ENCODE results near the gene IL19. TPM values are rescaled to one million over a fixed set of nuclear protein-coding genes. Genes with fewer than 3 reads are reported as not detected.

The IL19 gene
- total and polyA plus RNA-seq, 4 donors, result not detected

DNA sequence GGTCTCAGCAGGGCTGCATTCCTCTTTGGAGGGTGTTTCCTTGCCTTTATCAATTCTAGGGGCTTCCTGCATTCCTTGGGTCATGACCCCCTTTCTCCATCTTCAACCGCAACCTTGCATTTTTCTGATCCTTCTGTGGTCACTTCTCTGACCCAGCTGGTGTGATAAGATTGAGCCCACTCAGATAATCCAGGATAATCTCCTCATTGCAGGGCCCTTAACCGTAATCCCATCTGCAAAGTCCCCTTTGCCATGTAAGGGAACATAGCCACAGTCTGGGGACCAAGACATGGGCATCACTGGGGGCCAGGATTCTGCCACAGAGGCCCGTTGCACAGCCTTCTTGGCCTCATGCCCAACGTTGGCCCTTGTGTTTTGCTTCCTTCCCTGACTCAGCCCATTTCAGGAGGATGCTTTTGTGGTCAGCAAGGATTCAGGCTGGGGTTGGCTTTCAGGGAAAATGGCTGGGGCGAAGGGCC lies 35.0 kb upstream of the IL19 start (continued):
- TF ChIP-seq, protein P1, sequence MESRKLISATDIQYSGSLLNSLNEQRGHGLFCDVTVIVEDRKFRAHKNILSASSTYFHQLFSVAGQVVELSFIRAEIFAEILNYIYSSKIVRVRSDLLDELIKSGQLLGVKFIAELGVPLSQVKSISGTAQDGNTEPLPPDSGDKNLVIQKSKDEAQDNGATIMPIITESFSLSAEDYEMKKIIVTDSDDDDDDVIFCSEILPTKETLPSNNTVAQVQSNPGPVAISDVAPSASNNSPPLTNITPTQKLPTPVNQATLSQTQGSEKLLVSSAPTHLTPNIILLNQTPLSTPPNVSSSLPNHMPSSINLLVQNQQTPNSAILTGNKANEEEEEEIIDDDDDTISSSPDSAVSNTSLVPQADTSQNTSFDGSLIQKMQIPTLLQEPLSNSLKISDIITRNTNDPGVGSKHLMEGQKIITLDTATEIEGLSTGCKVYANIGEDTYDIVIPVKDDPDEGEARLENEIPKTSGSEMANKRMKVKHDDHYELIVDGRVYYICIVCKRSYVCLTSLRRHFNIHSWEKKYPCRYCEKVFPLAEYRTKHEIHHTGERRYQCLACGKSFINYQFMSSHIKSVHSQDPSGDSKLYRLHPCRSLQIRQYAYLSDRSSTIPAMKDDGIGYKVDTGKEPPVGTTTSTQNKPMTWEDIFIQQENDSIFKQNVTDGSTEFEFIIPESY (IDR thresholded peaks at IDR 0.05), result no peak
- TF ChIP-seq, protein P2, sequence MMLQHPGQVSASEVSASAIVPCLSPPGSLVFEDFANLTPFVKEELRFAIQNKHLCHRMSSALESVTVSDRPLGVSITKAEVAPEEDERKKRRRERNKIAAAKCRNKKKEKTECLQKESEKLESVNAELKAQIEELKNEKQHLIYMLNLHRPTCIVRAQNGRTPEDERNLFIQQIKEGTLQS (IDR thresholded peaks at IDR 0.05), result no peak
- TF ChIP-seq RAD21 (IDR thresholded peaks at IDR 0.05) (no peak), RXRA (IDR thresholded peaks at IDR 0.05) (no peak)

DNA sequence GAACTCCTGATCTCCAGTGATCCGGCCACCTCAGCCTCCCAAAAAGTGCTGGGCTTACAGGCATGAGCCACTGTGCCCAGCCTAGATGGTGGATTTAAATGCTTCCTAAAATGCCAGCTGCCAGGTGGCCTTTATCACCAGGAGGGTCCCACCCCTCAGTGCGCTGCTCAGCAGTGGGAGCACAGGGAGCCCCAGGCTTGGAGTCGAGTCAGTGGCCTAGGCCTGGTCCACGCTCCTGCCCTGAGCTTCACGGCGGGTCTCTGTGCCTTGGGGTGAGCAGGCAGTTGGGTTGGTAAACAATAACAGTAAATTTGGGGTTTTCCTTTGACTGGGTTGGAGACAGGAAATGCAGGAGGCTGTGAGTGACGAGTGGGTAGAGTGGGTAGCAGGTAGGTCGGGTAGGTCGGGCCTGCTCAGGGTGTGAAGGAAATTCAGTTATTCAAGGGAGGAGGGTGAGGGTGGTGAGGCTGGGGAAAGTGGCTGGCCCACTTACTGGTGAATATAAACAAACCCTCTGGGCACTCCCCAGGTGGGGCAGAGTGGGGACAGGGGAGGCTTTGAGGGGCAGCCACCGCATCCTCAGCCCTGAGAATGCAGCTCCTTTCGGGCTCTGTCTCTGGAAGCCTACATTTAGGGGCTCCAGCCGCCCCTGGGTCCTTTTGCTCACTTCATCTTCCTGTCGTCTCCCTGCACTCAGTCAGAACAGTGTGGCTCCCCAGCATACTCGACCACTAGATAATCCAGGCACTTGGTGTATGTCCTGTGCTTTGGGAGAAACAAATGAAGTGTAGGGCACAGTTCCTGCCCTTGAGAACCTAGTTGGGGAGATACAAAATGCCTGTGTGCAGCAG lies 33.5 kb upstream of the IL19 start:
- TF ChIP-seq SP1 (IDR thresholded peaks at IDR 0.05) (no peak), YY1 (IDR thresholded peaks at IDR 0.05) (no peak), JUND (IDR thresholded peaks at IDR 0.05) (no peak), FOXA2 (IDR thresholded peaks at IDR 0.05) (no peak), FOXA1 (IDR thresholded peaks at IDR 0.05) (no peak)
- TF ChIP-seq, protein P2 (IDR thresholded peaks at IDR 0.05), result no peak
- TF ChIP-seq, protein P1 (IDR thresholded peaks at IDR 0.05), result no peak
- Histone ChIP-seq H3K27me3 (ENCODE audit: control insufficient read depth in 4 of 4, insufficient read depth in 4 of 4, low read length in 3 of 4) (no peaks in the 10 kb centered on the region), H3K4me3 (ENCODE audit: low read depth in 1 of 3, low read length in 3 of 3) (no peak overlapping the region), H3K36me3 (ENCODE audit: control insufficient read depth in 4 of 4, insufficient read depth in 3 of 4, low read depth in 1 of 4, low read length in 3 of 4) (peaks cover 4 to 18% (median 11%) of the 10 kb centered on the region in 4 donors), H3K9me3 (ENCODE audit: control insufficient read depth in 4 of 4, low read length in 3 of 4) (no peaks in the 10 kb centered on the region), H3K4me1 (ENCODE audit: control insufficient read depth in 4 of 4, insufficient read depth in 4 of 4, low read length in 3 of 4) (peaks cover 0 to 19% (median 9%) of the 10 kb centered on the region in 4 donors), H3K9ac (ENCODE audit: low read depth in 1 of 2, low read length in 2 of 2) (no peak overlapping the region), H3K27ac (ENCODE audit: low read depth in 1 of 2, low read length in 2 of 2) (peak overlapping the region in 1 of 2 donors; percentile 17)
- DNase-seq (ENCODE audit: low spot score), result peak; percentile 32
- 86% methylated on average over 14 of the region's 14 CpGs for WGBS

DNA sequence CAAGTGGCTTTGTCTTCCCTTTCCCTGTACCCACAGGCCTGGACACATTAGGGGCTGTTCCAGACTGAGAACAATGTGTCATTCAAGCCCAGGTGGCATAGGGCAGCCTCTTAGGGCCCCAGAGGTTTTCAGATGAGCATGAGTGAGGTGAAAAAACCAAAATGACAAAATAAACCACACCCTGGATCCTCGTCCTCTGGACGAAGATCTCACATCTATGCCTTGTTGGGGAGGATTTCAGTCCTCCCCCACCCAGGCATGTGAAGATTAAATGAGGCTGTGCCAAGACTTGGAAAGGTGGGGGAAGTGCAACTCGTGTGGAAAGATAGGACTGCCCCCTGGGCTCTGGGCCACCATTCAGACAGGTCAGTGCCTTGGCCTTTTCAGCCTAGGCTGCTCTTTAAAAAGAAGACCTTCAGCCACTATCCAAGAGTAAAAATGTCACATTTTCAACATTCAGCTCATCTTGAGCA lies 32.8 kb upstream of the IL19 start:
- peaks cover 2 to 11% (median 5%) of the 10 kb centered on the region in 4 donors for H3K36me3 ChIP-seq (ENCODE audit: control insufficient read depth in 4 of 4, insufficient read depth in 3 of 4, low read depth in 1 of 4, low read length in 3 of 4)
- no peaks in the 10 kb centered on the region for H3K9me3 ChIP-seq (ENCODE audit: control insufficient read depth in 4 of 4, low read length in 3 of 4)
- WGBS, result 36% methylated on average over 3 of the region's 3 CpGs

More for the DNA sequence above, 32.8 kb upstream of the IL19 start:
- no peak overlapping the region for H3K27ac ChIP-seq (ENCODE audit: low read depth in 1 of 2, low read length in 2 of 2)
- peaks cover 0 to 19% (median 9%) of the 10 kb centered on the region in 4 donors for H3K4me1 ChIP-seq (ENCODE audit: control insufficient read depth in 4 of 4, insufficient read depth in 4 of 4, low read length in 3 of 4)
- no peak overlapping the region for H3K4me3 ChIP-seq (ENCODE audit: low read depth in 1 of 3, low read length in 3 of 3)
- H3K9ac ChIP-seq (ENCODE audit: low read depth in 1 of 2, low read length in 2 of 2), result no peak overlapping the region
- H3K27me3 ChIP-seq (ENCODE audit: control insufficient read depth in 4 of 4, insufficient read depth in 4 of 4, low read length in 3 of 4), result no peaks in the 10 kb centered on the region
- peak; percentile 34 for DNase-seq (ENCODE audit: low spot score)
- no peak for TF ChIP-seq GABPA (IDR thresholded peaks at IDR 0.05 in 1 of 2, conservative IDR thresholded peaks at IDR 0.05 in 1 of 2)
- TF ChIP-seq RXRA (IDR thresholded peaks at IDR 0.05), result peak in 1 of 2 donors; percentile 12

Measured in liver (tissue), 9 donors.